NT2/D1 (cell line): Measurements from ENCODE around the gene PTGIS.

Source experiments
- YY1 ChIP-seq: IDR thresholded peaks from 2 replicates; pipeline ENCODE4 v1.6.1; 2011; ENCODE audit not compliant: insufficient read length, insufficient read depth
- ZNF274 ChIP-seq: IDR thresholded peaks from 2 replicates; pipeline ENCODE4 v1.6.1; 2011; ENCODE audit warnings: mild to moderate bottlenecking, low read depth, low read length

DNA sequence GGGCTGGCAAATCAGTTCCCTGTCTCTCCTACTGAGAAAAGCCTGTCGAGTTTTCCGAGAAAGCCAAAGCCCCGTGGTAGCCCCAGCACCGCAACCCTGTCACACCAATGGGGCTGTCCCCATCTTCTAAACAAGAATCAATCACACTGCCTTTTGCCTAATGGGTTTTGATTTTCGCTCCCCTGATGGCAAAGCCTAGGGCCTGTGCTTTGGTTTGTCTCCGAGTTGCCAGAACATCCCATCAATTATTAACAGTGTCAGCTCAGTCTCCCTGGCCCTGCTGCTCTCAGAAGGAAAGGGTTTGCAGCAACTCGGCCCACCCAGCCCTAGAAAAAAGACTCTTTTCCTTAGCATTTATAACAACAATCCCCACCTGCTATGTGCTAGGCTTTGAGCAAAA is 89.7 kb downstream of the PTGIS start:
- TF ChIP-seq YY1, result no peak
- TF ChIP-seq ZNF274, result no peak
